ENCODE results near the gene ZNF155.

Gene ZNF155

DNA sequence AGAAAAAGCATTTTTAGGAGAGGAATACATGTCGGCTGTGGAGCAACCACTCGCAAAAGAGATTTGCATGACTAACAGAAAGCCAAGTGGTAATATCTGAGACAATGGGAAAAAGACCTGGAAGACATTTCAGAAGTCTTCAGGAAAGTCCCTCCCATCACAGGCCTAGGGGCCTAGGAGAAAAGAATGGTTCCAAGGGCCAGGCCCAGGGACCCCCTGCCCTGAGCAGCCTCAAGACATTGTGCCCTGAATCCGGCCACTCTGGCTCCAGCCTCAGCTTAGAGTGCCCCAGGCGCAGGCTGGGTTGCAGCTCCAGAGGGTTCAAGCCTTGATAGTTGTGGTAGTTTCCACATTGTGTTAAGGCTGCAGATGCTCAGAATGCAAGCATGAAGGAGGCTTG is 23.6 kb upstream of the ZNF155 start:
- Histone ChIP-seq H4K91ac (ENCODE audit: low read length) (no peak overlapping the region), H2AFZ (ENCODE audit: low read depth, low read length) (no peak overlapping the region), H3K79me1 (replicated peaks; ENCODE audit: low read length, poor library complexity, severe bottlenecking) (peaks cover 22% of the 10 kb centered on the region), H3K18ac (ENCODE audit: low read depth in 1 of 2, low read length in 2 of 2) (no peak overlapping the region), H3K4me3 (ENCODE audit: insufficient read depth in 1 of 2, low read depth in 1 of 2, low read length in 2 of 2) (peak overlapping the region in 1 of 2 experiments; percentile 10), H3K4ac (ENCODE audit: low read depth in 1 of 2, low read length in 2 of 2) (no peak overlapping the region), H3K4me1 (ENCODE audit: control insufficient read depth, insufficient read depth, low read depth, low read length) (no peaks in the 10 kb centered on the region), H3K4me2 (ENCODE audit: low read length, poor library complexity, severe bottlenecking) (no peak overlapping the region), H2AK5ac (ENCODE audit: low read length, severe bottlenecking) (no peak overlapping the region), H3K27ac (ENCODE audit: low read length, poor library complexity, severe bottlenecking) (no peak overlapping the region), H2BK12ac (ENCODE audit: low read length in 2 of 2) (no peak overlapping the region), H4K8ac (ENCODE audit: low read length) (no peak overlapping the region), H3K36me3 (ENCODE audit: control insufficient read depth in 1 of 2, insufficient read depth in 2 of 2, low read depth in 1 of 2, low read length in 2 of 2) (peaks cover 11 to 38% of the 10 kb centered on the region in 2 experiments), H3K9me3 (ENCODE audit: control insufficient read depth, low read length) (peaks cover 66% of the 10 kb centered on the region), H3K14ac (ENCODE audit: low read length in 2 of 2) (no peak overlapping the region), H2BK15ac (ENCODE audit: low read depth, poor library complexity, severe bottlenecking) (no peak overlapping the region), H2BK5ac (ENCODE audit: low read depth, low read length, poor library complexity, severe bottlenecking) (no peak overlapping the region), H3K23ac (ENCODE audit: low read length in 2 of 2) (no peak overlapping the region), H2BK120ac (ENCODE audit: low read depth, low read length) (no peak overlapping the region), H3K27me3 (ENCODE audit: control insufficient read depth in 1 of 2, insufficient read depth in 1 of 2, low read length in 2 of 2) (no peaks in the 10 kb centered on the region), H3K9ac (ENCODE audit: low read length) (no peak overlapping the region)
- DNase-seq = no peak
- 72% methylated on average over 4 of the region's 4 CpGs for WGBS

DNA sequence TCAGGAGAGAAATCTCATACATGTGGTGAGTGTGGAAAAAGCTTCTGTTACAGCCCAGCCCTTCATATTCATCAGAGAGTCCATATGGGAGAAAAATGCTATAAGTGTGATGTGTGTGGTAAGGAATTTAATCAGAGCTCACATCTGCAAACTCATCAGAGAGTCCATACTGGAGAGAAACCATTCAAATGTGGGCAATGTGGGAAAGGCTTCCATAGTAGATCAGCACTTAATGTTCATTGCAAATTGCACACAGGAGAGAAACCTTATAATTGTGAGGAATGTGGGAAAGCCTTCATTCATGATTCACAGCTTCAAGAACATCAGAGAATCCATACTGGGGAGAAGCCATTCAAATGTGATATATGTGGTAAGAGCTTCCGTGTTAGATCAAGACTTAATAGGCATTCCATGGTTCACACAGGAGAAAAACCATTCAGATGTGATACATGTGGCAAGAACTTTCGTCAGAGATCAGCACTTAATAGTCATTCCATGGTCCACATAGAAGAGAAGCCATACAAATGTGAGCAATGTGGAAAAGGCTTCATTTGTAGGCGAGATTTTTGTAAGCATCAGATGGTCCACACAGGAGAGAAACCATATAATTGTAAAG is 17.8 kb upstream of the ZNF155 start:
- no peak overlapping the region for H3K9ac ChIP-seq (ENCODE audit: low read length)
- H4K91ac ChIP-seq (ENCODE audit: low read length) = no peak overlapping the region
- no peak overlapping the region for H2AK5ac ChIP-seq (ENCODE audit: low read length, severe bottlenecking)
- H2BK15ac ChIP-seq (ENCODE audit: low read depth, poor library complexity, severe bottlenecking) = no peak overlapping the region
- H3K4me2 ChIP-seq (ENCODE audit: low read length, poor library complexity, severe bottlenecking) = no peak overlapping the region
- no peaks in the 10 kb centered on the region for H3K27me3 ChIP-seq (ENCODE audit: control insufficient read depth in 1 of 2, insufficient read depth in 1 of 2, low read length in 2 of 2)
- H3K36me3 ChIP-seq (ENCODE audit: control insufficient read depth in 1 of 2, insufficient read depth in 2 of 2, low read depth in 1 of 2, low read length in 2 of 2) = peaks cover 34 to 75% of the 10 kb centered on the region in 2 experiments
- peaks cover 97% of the 10 kb centered on the region for H3K9me3 ChIP-seq (ENCODE audit: control insufficient read depth, low read length)
- WGBS = 92% methylated on average over 3 of the region's 3 CpGs
- DNase-seq = peak; percentile 8
- H2BK12ac ChIP-seq (ENCODE audit: low read length in 2 of 2) = no peak overlapping the region
- no peak overlapping the region for H3K27ac ChIP-seq (ENCODE audit: low read length, poor library complexity, severe bottlenecking)
- H3K14ac ChIP-seq (ENCODE audit: low read length in 2 of 2) = no peak overlapping the region
- H3K18ac ChIP-seq (ENCODE audit: low read depth in 1 of 2, low read length in 2 of 2) = no peak overlapping the region
- peaks cover 11% of the 10 kb centered on the region for H3K79me1 ChIP-seq (replicated peaks; ENCODE audit: low read length, poor library complexity, severe bottlenecking)
- H2BK5ac ChIP-seq (ENCODE audit: low read depth, low read length, poor library complexity, severe bottlenecking) = no peak overlapping the region
- H2AFZ ChIP-seq (ENCODE audit: low read depth, low read length) = no peak overlapping the region
- H3K23ac ChIP-seq (ENCODE audit: low read length in 2 of 2) = no peak overlapping the region
- no peak overlapping the region for H4K8ac ChIP-seq (ENCODE audit: low read length)
- H2BK120ac ChIP-seq (ENCODE audit: low read depth, low read length) = no peak overlapping the region
- H3K4me3 ChIP-seq (ENCODE audit: insufficient read depth in 1 of 2, low read depth in 1 of 2, low read length in 2 of 2) = peak overlapping the region in 1 of 2 experiments; percentile 58
- H3K4ac ChIP-seq (ENCODE audit: low read depth in 1 of 2, low read length in 2 of 2) = no peak overlapping the region
- no peaks in the 10 kb centered on the region for H3K4me1 ChIP-seq (ENCODE audit: control insufficient read depth, insufficient read depth, low read depth, low read length)

DNA sequence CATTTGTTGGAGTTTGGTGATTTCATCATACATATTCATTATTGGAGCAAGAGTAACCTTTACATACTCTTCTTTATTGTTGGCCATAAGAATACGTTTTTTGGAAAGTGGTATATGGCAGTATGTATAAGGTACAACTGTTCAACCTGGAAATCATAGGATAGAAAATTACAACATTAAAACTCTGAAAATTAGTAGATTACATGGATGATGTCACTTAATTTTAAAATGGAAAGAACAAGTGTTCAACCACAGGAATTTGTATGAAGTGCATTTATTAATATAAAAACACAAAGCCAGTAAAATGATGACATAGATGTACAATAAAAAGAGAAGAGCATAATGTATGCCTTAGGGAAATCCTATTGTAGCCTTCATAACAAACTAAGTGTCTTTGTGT is 7.3 kb upstream of the ZNF155 start:
- no peak overlapping the region for H2BK15ac ChIP-seq (ENCODE audit: low read depth, poor library complexity, severe bottlenecking)
- H3K27me3 ChIP-seq (ENCODE audit: control insufficient read depth in 1 of 2, insufficient read depth in 1 of 2, low read length in 2 of 2) = no peaks in the 10 kb centered on the region
- no peak overlapping the region for H2BK12ac ChIP-seq (ENCODE audit: low read length in 2 of 2)
- peaks cover 54% of the 10 kb centered on the region for H3K9me3 ChIP-seq (ENCODE audit: control insufficient read depth, low read length)
- H3K4ac ChIP-seq (ENCODE audit: low read depth in 1 of 2, low read length in 2 of 2) = no peak overlapping the region
- no peaks in the 10 kb centered on the region for H3K4me1 ChIP-seq (ENCODE audit: control insufficient read depth, insufficient read depth, low read depth, low read length)
- H3K18ac ChIP-seq (ENCODE audit: low read depth in 1 of 2, low read length in 2 of 2) = no peak overlapping the region
- H3K79me1 ChIP-seq (replicated peaks; ENCODE audit: low read length, poor library complexity, severe bottlenecking) = no peaks in the 10 kb centered on the region
- H2AFZ ChIP-seq (ENCODE audit: low read depth, low read length) = no peak overlapping the region
- no peak overlapping the region for H4K8ac ChIP-seq (ENCODE audit: low read length)
- H3K9ac ChIP-seq (ENCODE audit: low read length) = no peak overlapping the region
- no CpG with 5 or more reads among the region's 1 CpG for WGBS
- H2BK5ac ChIP-seq (ENCODE audit: low read depth, low read length, poor library complexity, severe bottlenecking) = no peak overlapping the region
- H4K91ac ChIP-seq (ENCODE audit: low read length) = no peak overlapping the region
- no peak overlapping the region for H3K27ac ChIP-seq (ENCODE audit: low read length, poor library complexity, severe bottlenecking)
- H3K14ac ChIP-seq (ENCODE audit: low read length in 2 of 2) = no peak overlapping the region
- H3K4me2 ChIP-seq (ENCODE audit: low read length, poor library complexity, severe bottlenecking) = no peak overlapping the region
- H3K23ac ChIP-seq (ENCODE audit: low read length in 2 of 2) = no peak overlapping the region
- no peak overlapping the region for H2AK5ac ChIP-seq (ENCODE audit: low read length, severe bottlenecking)
- H3K4me3 ChIP-seq (ENCODE audit: insufficient read depth in 1 of 2, low read depth in 1 of 2, low read length in 2 of 2) = no peak overlapping the region
- no peaks in the 10 kb centered on the region for H3K36me3 ChIP-seq (ENCODE audit: control insufficient read depth in 1 of 2, insufficient read depth in 2 of 2, low read depth in 1 of 2, low read length in 2 of 2)
- no peak overlapping the region for H2BK120ac ChIP-seq (ENCODE audit: low read depth, low read length)
- DNase-seq = no peak

DNA sequence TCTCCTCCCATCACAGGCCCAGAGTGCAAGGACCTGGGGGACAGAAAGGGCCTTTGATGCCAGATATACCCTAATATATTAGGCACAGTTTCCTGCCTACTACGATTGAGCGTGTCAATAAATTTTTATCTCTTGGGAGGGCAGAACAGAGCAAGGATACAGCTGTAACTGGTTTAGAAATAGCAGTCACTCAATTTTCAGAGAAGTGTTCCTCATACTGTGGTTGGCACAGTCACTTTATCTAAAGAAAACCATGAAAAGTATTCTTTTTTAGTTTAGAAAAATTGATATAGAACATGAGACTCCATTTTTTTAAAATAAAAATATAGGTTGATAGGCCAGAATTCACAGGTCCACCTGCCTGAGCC is 460 bp upstream of the ZNF155 start:
- Histone ChIP-seq H2AK5ac (ENCODE audit: low read length, severe bottlenecking) (no peak overlapping the region), H3K36me3 (ENCODE audit: control insufficient read depth in 1 of 2, insufficient read depth in 2 of 2, low read depth in 1 of 2, low read length in 2 of 2) (peaks cover 0 to 11% of the 10 kb centered on the region in 2 experiments), H3K9me3 (ENCODE audit: control insufficient read depth, low read length) (peaks cover 4% of the 10 kb centered on the region), H4K8ac (ENCODE audit: low read length) (no peak overlapping the region), H3K9ac (ENCODE audit: low read length) (peak overlapping the region; percentile 85), H3K4ac (ENCODE audit: low read depth in 1 of 2, low read length in 2 of 2) (no peak overlapping the region), H3K4me2 (ENCODE audit: low read length, poor library complexity, severe bottlenecking) (peak overlapping the region; percentile 66), H3K23ac (ENCODE audit: low read length in 2 of 2) (no peak overlapping the region), H2BK120ac (ENCODE audit: low read depth, low read length) (no peak overlapping the region), H3K27ac (ENCODE audit: low read length, poor library complexity, severe bottlenecking) (no peak overlapping the region), H3K27me3 (ENCODE audit: control insufficient read depth in 1 of 2, insufficient read depth in 1 of 2, low read length in 2 of 2) (no peaks in the 10 kb centered on the region), H2BK5ac (ENCODE audit: low read depth, low read length, poor library complexity, severe bottlenecking) (no peak overlapping the region), H3K79me1 (replicated peaks; ENCODE audit: low read length, poor library complexity, severe bottlenecking) (peaks cover 14% of the 10 kb centered on the region), H3K18ac (ENCODE audit: low read depth in 1 of 2, low read length in 2 of 2) (no peak overlapping the region), H4K91ac (ENCODE audit: low read length) (no peak overlapping the region), H3K4me3 (ENCODE audit: insufficient read depth in 1 of 2, low read depth in 1 of 2, low read length in 2 of 2) (peak overlapping the region in 1 of 2 experiments; percentile 88), H2BK12ac (ENCODE audit: low read length in 2 of 2) (no peak overlapping the region), H3K14ac (ENCODE audit: low read length in 2 of 2) (no peak overlapping the region), H3K4me1 (ENCODE audit: control insufficient read depth, insufficient read depth, low read depth, low read length) (peaks cover 3% of the 10 kb centered on the region), H2AFZ (ENCODE audit: low read depth, low read length) (no peak overlapping the region), H2BK15ac (ENCODE audit: low read depth, poor library complexity, severe bottlenecking) (no peak overlapping the region)
- DNase-seq = no peak
- 75% methylated on average over 2 of the region's 2 CpGs for WGBS
